Gastroesophageal sphincter (tissue), 3 donors: ENCODE measurements around the gene TMEM255B.

Experiments
- POLR2A ChIP-seq, 2 donors: fragments of 450-650 bp; IDR thresholded peaks; one replicate each; pipeline ENCODE4 v1.6.1; 2017; ENCODE audit warnings: antibody characterized with exemption in 2 of 2, mild to moderate bottlenecking in 2 of 2, moderate library complexity in 1 of 2
- TF ChIP-seq, protein P1 (sequence below), 4 experiments: fragments of 200-600 bp in 2 of 4; fragments of 450-650 bp in 2 of 4; sonication (generic) in 1 of 4; IDR thresholded peaks; one replicate each; pipeline ENCODE4 v1.5.1; 2017 to 2019; ENCODE audit warnings: antibody characterized with exemption in 4 of 4, mild to moderate bottlenecking in 2 of 4, moderate library complexity in 2 of 4

DNA sequence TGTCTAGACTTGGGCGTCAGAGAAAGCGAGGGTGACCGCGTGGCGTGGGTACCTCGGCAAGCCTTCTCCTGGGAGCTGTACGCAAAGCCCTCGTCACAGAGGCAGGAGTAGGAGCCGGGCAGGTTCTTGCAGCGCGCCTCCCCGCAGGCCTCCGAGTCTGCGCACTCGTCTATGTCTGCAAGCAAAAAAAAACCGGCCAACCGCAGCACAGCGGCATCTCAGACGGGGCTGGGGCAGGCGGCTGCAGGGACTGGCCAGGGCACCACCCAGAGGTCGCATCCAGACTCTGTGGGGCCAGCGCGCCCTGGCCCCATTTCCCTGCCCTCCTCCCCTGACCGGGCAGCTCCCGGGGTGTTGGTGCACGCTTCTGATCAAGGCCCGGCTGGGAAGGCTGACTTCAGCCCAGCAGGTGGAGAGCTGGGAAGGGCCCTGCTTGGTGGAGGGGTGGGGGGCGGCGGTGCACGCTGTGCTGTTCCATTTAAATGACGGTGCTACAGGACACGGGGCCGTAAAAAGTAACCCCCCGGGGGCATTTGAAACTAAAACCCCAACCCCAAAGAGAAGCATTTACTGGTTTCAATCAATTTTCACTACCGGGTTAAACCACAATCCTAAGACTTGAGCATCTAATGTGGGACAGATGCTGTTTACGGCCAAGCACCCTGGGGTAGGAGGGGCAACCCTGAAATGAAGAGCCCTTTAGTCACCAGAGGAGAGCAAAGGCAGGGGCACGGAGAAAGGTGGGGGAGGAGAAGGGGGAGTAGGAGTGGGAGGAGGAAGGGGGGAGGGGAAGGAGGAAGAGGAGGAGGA, 76.6 kb downstream of the TMEM255B start:
- TF ChIP-seq, protein P1, sequence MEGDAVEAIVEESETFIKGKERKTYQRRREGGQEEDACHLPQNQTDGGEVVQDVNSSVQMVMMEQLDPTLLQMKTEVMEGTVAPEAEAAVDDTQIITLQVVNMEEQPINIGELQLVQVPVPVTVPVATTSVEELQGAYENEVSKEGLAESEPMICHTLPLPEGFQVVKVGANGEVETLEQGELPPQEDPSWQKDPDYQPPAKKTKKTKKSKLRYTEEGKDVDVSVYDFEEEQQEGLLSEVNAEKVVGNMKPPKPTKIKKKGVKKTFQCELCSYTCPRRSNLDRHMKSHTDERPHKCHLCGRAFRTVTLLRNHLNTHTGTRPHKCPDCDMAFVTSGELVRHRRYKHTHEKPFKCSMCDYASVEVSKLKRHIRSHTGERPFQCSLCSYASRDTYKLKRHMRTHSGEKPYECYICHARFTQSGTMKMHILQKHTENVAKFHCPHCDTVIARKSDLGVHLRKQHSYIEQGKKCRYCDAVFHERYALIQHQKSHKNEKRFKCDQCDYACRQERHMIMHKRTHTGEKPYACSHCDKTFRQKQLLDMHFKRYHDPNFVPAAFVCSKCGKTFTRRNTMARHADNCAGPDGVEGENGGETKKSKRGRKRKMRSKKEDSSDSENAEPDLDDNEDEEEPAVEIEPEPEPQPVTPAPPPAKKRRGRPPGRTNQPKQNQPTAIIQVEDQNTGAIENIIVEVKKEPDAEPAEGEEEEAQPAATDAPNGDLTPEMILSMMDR (IDR thresholded peaks at IDR 0.05) = peak in 1 of 4 experiments; percentile 4
- TF ChIP-seq POLR2A (IDR thresholded peaks at IDR 0.05) = no peak
